ENCODE results near the gene ADGRF3.
"Not testable (repeated sequence)": the region's sequence is repeated elsewhere in the genome, so short reads cannot be mapped to it uniquely, and the experiment has no call there.

Gene ADGRF3

GRCh38 chr2:26314243-26314642, 32.3 kb downstream of the ADGRF3 start:
- DNase-seq, result no peak

GRCh38 chr2:26313446-26313845, 33.1 kb downstream of the ADGRF3 start:
- DNase-seq, result no peak

GRCh38 chr2:26312471-26312870, 34.1 kb downstream of the ADGRF3 start:
- no peak for DNase-seq

DNA sequence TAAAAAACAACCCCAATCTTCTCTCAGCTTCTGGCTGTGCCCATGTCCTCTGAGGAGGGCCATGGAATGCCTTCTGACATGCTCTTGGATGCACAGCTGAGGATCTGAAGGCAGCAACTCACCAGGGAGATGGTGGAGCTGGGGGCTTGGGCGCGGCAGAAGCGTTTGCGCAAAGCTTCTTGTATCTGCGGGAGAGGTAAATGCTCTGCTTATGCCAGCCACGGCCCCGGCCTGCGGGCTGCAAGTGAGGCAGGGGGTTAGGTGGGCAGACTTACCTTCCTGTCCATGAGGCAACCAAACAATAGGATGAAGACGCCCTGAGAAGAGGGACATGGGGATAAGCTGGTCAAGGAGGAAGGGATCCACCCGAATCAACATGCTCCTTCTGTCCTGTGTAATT, 36.7 kb downstream of the ADGRF3 start:
- no peak for DNase-seq

DNA sequence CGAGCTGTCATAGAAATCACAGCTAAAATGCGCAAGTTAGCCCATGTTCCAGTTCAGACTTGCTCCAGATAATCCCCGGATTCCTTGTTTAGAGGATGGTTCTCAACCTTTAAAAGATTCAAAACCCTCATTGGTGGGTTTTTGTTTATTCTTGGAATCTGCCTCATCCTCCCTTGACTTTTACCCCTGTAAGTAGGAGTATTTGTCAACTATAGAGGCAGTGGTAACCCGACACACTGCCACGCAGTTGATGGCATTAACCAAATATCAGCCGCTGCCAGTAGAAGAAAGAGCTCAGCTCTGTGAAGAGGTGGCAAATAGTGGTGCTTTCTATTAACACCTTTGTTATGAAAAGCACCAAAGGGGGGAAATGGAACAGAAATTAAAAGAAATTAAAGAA, 41.0 kb downstream of the ADGRF3 start:
- DNase-seq, result no peak

- DNase-seq, result not testable (repeated sequence)
Measured at GRCh38 chr2:26305094-26305493, 41.5 kb downstream of the ADGRF3 start.

DNA sequence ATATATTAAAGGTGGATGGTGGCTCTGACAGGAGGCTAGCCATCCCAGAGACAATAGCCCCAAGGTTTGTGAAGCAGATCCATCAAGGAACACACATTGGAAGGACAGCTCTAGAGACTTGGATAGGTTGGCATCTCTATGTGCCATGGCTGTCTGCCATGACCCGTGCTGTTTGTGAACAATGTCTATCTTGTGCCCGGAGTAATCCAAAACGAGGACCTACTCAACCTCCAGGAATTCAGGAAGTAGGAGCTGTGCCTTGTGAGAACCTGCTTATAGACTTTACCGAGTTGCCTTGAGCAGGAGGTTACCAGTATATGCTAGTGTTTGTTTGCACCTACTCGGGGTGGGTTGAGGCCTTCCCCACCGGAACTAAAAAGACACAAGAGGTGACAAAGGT, 43.7 kb downstream of the ADGRF3 start:
- DNase-seq, result no peak

DNA sequence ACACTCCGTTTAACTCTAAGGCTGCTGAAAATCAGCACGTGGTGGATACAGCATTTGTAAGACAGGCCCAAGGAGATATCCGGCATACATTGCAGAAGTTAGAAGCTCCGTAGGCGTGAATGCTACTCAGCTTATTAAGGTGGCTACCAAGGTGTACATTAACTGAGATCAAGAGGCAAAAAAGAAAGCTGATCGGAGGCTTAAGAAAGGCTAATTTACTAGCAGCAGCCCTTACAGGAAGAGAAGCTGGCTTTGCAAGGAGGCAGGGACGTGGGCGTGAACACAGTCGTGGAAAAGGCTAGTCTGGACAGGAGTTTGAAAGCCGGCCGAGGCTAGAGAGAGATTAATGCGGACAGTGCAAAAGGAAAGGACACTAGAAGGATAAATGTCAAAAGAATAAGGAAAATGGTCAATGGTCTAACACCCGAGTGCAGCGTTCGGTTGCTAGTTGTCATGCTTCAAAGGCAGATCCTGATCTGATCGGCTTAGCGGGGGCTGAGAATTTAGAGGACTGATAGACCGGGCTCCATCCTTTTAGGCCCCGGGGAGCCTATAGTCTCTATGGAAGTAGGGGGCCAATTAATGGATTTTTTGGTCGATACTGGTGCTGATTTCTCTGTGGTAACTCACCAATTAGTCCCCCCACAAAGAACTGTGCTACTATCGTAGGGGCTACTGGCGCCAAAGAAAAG, 46.2 kb downstream of the ADGRF3 start:
- no peak for DNase-seq

GRCh38 chr2:26299471-26300101, 47.0 kb downstream of the ADGRF3 start:
- no peak for DNase-seq

- no peak for DNase-seq
Measured at GRCh38 chr2:26298638-26299393, 47.8 kb downstream of the ADGRF3 start.

DNA sequence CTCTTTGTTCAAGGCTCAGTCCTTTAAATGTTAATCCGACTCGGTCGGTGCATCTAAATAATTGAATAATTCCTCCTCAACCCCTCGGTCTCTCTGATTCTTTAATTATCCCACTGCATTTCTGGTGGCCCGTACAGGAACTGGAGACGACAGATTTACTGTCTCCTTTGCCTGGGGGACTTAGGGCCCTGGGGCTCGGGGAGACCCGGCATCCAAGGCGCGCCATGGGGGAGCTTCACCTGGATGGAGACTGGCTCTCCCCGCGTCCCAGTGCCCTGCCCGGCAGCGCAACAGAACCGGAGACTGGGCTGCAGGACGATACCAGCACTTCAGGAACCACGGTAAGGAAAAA, 48.3 kb downstream of the ADGRF3 start:
- DNase-seq, result no peak

DNA sequence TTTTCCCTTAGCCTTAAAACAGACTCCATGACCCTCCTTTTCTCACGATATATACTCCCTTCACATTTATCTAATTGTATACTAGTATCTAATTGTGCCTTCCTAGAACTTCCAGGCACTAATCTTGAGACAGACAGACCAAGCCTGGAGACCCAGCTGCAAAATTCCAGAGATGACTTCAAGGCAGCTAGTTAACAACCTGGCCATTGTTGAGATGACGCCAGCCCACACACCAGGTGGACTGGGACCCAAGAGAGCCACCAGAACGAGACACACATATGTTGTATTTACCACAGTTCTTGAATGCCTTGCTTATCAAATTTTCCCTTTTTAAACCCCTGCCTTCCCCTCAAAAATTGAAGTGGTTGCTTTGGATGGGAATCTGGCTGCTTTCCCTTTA, 49.5 kb downstream of the ADGRF3 start:
- no peak for DNase-seq

GRCh38 chr2:26295511-26295910, 51.1 kb downstream of the ADGRF3 start:
- no peak for DNase-seq

GRCh38 chr2:26292646-26293045, 53.9 kb downstream of the ADGRF3 start:
- DNase-seq, result no peak

DNA sequence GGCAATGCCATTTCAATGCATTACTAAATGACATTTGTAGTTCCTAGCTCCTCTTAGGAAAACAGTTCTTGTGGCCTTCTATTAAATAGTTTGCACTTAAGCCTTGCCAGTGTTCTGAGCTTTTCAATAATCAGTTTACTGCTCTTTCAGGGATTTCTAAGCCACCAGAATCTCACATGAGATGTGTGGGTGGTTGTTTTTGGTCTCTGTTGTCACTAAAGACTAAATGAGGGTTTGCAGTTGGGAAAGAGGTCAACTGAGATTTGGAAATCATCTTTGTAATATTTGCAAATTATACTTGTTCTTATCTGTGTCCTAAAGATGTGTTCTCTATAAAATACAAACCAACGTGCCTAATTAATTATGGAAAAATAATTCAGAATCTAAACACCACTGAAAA, 56.6 kb downstream of the ADGRF3 start:
- no peak for DNase-seq

DNA sequence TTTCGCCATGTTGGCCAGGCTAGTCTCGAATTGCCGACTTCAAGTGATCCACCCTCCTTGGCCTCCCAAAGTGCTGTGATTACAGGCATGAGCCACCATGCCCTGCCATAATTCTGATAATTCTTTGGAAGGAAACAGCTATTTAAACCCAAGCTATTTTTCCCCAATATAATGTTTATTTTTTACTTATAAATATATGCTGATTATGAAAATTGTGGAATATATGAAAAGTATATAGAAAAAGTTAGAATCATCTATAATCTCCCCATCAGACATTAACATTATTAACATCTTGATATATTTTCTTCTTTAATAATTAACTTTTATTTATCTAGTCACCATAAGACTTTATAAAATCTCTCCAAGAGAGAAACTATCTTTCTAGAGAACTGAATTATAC, 60.7 kb downstream of the ADGRF3 start:
- DNase-seq, result no peak

- DNase-seq, result no peak
Measured at GRCh38 chr2:26284132-26284531, 62.5 kb downstream of the ADGRF3 start.

DNA sequence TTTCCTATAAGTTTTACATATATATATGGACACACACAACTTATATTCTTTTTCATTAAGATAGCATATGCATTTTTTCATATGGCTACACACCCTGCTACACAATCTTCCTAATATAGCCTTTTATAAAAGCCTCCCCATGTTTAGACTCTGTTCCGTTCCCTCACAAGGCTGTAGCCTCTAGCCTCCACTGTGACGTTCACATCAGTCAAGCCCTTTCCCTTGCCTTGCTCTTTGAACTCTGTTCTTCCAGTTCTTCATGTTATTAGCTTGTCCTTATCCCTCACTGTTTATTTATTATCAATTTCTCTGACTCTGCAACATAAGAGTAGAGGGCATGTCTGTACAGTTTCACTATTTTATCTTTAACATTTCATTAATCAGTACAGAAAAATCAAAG, 63.0 kb downstream of the ADGRF3 start:
- DNase-seq, result no peak

GRCh38 chr2:26281226-26281625, 65.4 kb downstream of the ADGRF3 start:
- no peak for DNase-seq

DNA sequence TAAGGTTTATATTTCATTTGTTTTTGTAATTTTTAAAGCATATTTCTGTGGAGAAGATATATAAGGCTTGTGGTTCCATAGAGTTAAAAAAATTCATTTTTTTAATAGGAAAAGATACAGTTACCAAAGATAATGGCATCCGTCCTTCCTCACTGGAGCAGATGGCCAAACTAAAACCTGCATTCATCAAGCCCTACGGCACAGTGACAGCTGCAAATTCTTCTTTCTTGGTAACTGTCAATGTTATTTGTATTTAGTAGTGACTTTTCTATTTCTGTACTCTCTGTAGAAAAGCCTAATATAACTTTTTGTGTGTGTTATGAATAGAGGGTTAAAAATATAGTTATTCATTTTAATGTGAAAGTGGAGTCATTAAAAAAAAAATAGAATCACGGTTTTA, 66.7 kb downstream of the ADGRF3 start:
- no peak for DNase-seq

- DNase-seq, result no peak
Measured at GRCh38 chr2:26276484-26277227, 69.9 kb downstream of the ADGRF3 start.

DNA sequence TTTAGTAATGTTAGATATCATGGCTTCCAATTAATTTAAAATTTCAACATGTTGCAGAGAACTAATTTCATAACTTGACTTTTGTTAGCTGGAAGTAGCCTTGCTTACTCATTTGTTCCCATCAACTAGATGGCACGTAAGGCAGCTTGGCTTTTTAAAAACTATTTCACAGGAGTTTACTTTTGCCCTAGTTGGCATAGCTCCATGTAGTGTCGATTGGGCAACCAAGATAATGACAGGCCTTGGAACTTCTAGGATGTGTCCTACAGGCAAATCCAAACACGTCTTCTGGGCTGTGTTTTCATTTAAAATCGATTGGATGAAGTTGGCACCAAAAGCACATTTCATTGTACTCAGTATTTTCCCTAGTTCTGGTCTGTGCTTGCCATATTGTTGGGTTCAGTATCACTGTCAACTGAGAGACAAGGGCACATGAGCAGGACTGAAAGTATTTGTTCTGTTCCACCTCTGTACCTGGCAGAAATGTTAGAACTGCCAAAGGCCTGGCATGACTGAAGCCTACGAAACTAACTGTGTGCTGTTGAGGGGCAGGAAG, 72.5 kb downstream of the ADGRF3 start:
- DNase-seq, result no peak

DNA sequence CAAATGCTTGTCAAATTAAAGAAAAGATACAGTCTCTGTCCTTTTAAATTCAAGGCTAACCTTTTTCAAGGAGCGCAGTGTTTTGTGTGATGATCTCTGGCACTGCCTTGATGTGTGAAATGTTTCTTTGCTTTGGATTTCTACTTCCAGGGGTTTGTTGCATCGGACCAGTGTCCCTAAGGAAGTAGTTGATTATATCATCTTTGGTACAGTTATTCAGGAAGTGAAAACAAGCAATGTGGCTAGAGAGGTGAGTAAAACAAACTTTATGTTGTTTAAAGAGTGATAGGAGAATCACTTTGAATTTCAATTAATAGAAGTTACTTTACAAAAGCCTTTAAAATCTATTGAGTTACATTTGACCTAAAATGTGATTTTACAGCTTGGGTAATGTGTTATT, 73.1 kb downstream of the ADGRF3 start:
- DNase-seq, result no peak

Measured in activated CD4-positive, CD25-positive, alpha-beta regulatory T cell treated with anti-CD3 and anti-CD28 coated beads, Interleukin-2, amount 50 U/mL, for 72 hours (primary cell).